GM12872 (cell line): ENCODE results near the gene TAS2R41.

Experiments
- CTCF ChIP-seq: IDR thresholded peaks from 3 replicates; pipeline ENCODE4 v1.5.1; 2011; ENCODE audit warnings: low read depth, mild to moderate bottlenecking, low read length, moderate library complexity; ENCODE audit not compliant: insufficient read depth

The TAS2R41 gene

DNA sequence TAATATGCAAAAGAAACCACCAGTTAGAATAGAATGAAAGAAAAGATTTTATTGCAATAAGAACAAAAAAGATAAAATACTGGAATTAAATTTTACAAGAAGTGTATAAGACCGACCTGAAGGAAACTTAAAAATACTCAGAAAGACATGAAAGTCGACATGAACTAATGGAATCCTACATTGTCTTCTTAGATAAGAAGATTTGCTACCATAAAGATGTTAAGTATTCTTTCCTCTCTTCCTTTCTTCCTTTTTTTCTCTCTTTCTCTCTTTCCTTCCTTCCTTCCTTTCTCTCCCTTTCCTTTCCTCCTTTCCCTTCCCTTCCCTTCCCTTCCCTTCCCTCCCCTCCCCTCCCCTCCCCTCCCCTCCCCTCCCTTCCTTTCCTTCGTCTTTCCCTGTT lies 27.9 kb upstream of the TAS2R41 start:
- TF ChIP-seq CTCF = no peak

GRCh38 chr7:143451122-143451521 lies 26.6 kb upstream of the TAS2R41 start:
- TF ChIP-seq CTCF = no peak

GRCh38 chr7:143451746-143452145 lies 25.9 kb upstream of the TAS2R41 start:
- TF ChIP-seq CTCF = no peak

DNA sequence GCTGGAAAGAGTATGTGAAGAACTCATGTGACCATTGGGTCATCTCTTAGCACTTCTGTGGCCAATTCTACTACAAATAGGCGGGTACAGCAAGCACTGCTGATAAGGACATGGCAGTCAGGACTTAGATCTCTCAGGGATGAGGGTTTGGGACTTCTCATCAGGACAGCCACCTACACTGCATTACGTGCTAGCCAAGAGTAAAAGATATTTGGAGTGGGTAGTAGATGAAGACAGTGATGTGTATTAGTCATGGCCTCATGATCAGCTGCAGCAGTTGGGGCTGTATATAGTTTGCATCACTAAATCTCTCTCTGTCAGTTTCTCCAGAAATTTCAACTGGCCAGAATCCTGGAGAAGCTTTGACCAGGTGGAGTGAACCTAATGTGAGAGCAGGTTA lies 25.2 kb upstream of the TAS2R41 start:
- no peak for TF ChIP-seq CTCF

DNA sequence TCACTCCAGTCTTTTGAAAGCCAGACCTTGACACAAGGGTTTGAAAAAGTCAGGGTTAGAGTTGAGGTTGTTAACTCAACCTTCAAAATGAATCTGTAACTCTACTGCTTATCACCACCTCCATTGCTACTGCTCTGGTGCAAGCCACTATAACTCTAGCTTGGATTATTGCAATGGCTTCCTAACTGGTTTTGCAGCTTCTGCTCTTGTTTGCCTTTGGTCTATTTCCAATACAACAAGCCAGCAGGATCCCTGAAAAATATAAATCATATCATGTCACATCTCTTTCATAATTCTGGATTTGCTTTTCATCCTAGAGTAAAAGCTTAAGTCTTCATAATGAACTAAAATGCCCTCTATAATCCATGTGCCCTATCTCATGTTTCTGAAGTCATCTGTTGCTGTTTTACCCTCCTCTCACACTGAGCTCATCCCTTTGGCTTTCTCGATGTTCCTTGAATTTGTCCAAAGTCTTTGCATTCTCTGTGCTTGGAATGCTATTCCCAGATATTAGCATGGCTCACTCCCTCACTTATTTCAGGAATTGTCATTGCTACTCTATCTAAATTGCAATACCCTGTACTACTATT lies 23.5 kb upstream of the TAS2R41 start:
- TF ChIP-seq CTCF = no peak

- TF ChIP-seq CTCF = no peak
Measured at GRCh38 chr7:143455491-143455890, 22.2 kb upstream of the TAS2R41 start.

GRCh38 chr7:143455942-143456341 lies 21.7 kb upstream of the TAS2R41 start:
- no peak for TF ChIP-seq CTCF
